Choroid plexus epithelial cell (primary cell): Measurements from ENCODE around the gene RAET1L.
"Not testable (repeated sequence)": the region's sequence is repeated elsewhere in the genome, so short reads cannot be mapped to it uniquely, and the experiment has no call there.

ENCODE experiments used
- DNase-seq: peaks from one replicate; pipeline ENCODE4 v3.0.0-alpha.2; 2010; ENCODE audit warnings: low read depth
- H3K4me3 ChIP-seq: 2 replicates; pipeline ENCODE4 v1.5.1; 2011; ENCODE audit warnings: low read depth, mild to moderate bottlenecking, control low read depth, low read length, moderate library complexity
- TF ChIP-seq, protein P1 (sequence below): conservative IDR thresholded peaks from 2 replicates; pipeline ENCODE4 v1.5.1; 2011; ENCODE audit warnings: low read depth, mild to moderate bottlenecking, control low read depth, inconsistent platforms, low read length, moderate library complexity

RAET1L gene

GRCh38 chr6:149991838-149992237 lies 33.5 kb downstream of the RAET1L start:
- TF ChIP-seq, protein P1, sequence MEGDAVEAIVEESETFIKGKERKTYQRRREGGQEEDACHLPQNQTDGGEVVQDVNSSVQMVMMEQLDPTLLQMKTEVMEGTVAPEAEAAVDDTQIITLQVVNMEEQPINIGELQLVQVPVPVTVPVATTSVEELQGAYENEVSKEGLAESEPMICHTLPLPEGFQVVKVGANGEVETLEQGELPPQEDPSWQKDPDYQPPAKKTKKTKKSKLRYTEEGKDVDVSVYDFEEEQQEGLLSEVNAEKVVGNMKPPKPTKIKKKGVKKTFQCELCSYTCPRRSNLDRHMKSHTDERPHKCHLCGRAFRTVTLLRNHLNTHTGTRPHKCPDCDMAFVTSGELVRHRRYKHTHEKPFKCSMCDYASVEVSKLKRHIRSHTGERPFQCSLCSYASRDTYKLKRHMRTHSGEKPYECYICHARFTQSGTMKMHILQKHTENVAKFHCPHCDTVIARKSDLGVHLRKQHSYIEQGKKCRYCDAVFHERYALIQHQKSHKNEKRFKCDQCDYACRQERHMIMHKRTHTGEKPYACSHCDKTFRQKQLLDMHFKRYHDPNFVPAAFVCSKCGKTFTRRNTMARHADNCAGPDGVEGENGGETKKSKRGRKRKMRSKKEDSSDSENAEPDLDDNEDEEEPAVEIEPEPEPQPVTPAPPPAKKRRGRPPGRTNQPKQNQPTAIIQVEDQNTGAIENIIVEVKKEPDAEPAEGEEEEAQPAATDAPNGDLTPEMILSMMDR, result no peak
- H3K4me3 ChIP-seq, result no peak overlapping the region
- DNase-seq, result no peak

- H3K4me3 ChIP-seq, DNase-seq: not testable (repeated sequence)
These were observed 33.9 kb downstream of the RAET1L start for GRCh38 chr6:149991472-149991795.

- no peak for DNase-seq
- no peak overlapping the region for H3K4me3 ChIP-seq
- TF ChIP-seq, protein P1, result no peak
These were observed 34.5 kb downstream of the RAET1L start for GRCh38 chr6:149990661-149991471.

DNA sequence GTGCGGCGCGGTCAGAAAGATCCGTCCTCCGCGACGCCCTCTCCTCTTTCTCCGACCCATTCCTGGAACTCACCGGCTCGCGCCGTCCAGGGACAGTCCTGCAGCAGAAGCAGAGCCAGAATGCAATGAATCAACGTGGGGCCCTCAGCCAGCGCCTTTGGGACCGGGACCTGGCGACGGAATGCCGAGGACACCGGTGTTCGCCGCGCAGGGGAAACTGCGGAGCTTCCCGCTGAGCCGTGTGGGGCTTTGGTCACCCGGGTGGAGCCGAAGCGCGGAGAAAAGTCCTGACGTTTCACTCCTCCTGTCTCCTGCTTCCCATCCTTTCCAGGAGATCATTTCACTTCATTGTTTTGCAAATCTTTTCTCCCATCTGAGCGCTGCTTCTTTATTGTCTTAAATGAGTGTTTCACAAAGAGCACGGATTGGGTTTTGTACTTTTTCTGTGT lies 35.1 kb downstream of the RAET1L start:
- no peak for DNase-seq
- TF ChIP-seq, protein P1, result no peak
- no peak overlapping the region for H3K4me3 ChIP-seq

- TF ChIP-seq, protein P1, result no peak
- H3K4me3 ChIP-seq, result no peak overlapping the region
- DNase-seq, result no peak
These were observed 36.6 kb downstream of the RAET1L start for GRCh38 chr6:149988550-149989346.

DNA sequence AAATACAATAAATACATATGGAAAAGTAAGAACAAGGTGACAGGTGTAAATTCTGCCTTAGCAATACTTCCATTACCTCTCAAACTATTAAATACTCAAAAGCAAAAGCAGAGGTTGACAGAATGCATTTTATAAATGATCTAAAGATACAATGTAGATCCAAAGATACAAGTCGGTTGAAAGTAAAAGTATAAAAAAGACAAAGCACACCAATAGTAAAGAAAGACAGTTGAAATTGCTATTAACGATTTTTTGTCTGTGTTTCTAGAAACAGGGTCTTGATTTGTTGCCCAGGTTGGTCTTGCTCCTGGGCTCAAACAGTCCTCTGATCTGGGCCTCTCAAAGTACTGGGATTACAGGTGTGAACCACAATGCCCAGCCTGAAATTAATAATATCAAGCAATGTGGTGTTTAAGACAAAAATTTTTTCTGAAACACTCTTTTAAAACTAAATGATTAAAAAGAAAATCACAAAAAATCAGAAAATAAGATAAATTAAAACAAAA lies 37.7 kb downstream of the RAET1L start:
- TF ChIP-seq, protein P1, result no peak
- no peak overlapping the region for H3K4me3 ChIP-seq

GRCh38 chr6:149985481-149985937 lies 39.8 kb downstream of the RAET1L start:
- no peak for DNase-seq
- no peak overlapping the region for H3K4me3 ChIP-seq
- TF ChIP-seq, protein P1, result no peak

More for the DNA sequence above, 37.7 kb downstream of the RAET1L start:
- no peak for DNase-seq
